ENCODE data around the gene DDX20.
"Not testable (repeated sequence)": the region's sequence is repeated elsewhere in the genome, so short reads cannot be mapped to it uniquely, and the experiment has no call there.

Gene DDX20

GRCh38 chr1:111798580-111798979 lies 42.9 kb downstream of the DDX20 start:
- no peaks in the 10 kb centered on the region for H3K79me2 ChIP-seq
- no peak overlapping the region for H3K27ac ChIP-seq
- H3K27me3 ChIP-seq (ENCODE audit: control insufficient read depth, insufficient read depth, low read length): no peaks in the 10 kb centered on the region
- TF ChIP-seq CTCF (IDR thresholded peaks at IDR 0.05): no peak
- H3K4me3 ChIP-seq (ENCODE audit: low read depth, low read length): no peak overlapping the region
- H3K4me1 ChIP-seq: no peaks in the 10 kb centered on the region
- H3K36me3 ChIP-seq (ENCODE audit: control insufficient read depth, insufficient read depth, low read length): no peaks in the 10 kb centered on the region
- H3K9me3 ChIP-seq (ENCODE audit: control insufficient read depth, low read length): no peaks in the 10 kb centered on the region
- H2AFZ ChIP-seq: no peak overlapping the region
- H3K4me2 ChIP-seq (ENCODE audit: low read length): no peak overlapping the region
- H3K9ac ChIP-seq: no peak overlapping the region

DNA sequence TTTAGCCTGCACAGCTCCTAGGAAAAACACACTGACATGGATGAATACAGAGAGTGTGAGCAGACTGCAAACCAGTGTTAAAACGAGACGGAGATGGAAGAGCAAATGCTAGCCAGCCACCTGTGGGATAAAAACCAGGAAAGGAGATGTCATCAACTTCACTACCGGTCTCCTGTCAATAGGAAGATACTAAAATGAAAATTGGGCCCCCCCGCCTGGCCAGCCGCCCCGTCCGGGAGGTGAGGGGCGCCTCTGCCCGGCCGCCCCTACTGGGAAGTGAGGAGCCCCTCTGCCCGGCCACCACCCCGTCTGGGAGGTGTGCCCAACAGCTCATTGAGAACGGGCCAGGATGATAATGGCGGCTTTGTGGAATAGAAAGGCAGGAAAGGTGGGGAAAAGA lies 44.0 kb downstream of the DDX20 start:
- not testable (repeated sequence) for H3K9ac ChIP-seq; H3K27ac ChIP-seq; H3K9me3 ChIP-seq (ENCODE audit: control insufficient read depth, low read length); H3K4me1 ChIP-seq; H3K27me3 ChIP-seq (ENCODE audit: control insufficient read depth, insufficient read depth, low read length); H3K79me2 ChIP-seq; H3K4me3 ChIP-seq (ENCODE audit: low read depth, low read length); H3K36me3 ChIP-seq (ENCODE audit: control insufficient read depth, insufficient read depth, low read length); H3K4me2 ChIP-seq (ENCODE audit: low read length); H2AFZ ChIP-seq

- Histone ChIP-seq H3K9me3 (ENCODE audit: control insufficient read depth, low read length) (no peaks in the 10 kb centered on the region), H2AFZ (no peak overlapping the region), H3K27ac (no peak overlapping the region), H3K79me2 (no peaks in the 10 kb centered on the region), H3K27me3 (ENCODE audit: control insufficient read depth, insufficient read depth, low read length) (no peaks in the 10 kb centered on the region), H3K9ac (no peak overlapping the region), H3K4me2 (ENCODE audit: low read length) (no peak overlapping the region), H3K36me3 (ENCODE audit: control insufficient read depth, insufficient read depth, low read length) (no peaks in the 10 kb centered on the region), H3K4me3 (ENCODE audit: low read depth, low read length) (no peak overlapping the region), H3K4me1 (no peaks in the 10 kb centered on the region)
- TF ChIP-seq CTCF (IDR thresholded peaks at IDR 0.05): no peak
Observed at GRCh38 chr1:111801071-111801850, 45.6 kb downstream of the DDX20 start.

GRCh38 chr1:111802110-111802509 lies 46.4 kb downstream of the DDX20 start:
- no peak for TF ChIP-seq CTCF (IDR thresholded peaks at IDR 0.05)

DNA sequence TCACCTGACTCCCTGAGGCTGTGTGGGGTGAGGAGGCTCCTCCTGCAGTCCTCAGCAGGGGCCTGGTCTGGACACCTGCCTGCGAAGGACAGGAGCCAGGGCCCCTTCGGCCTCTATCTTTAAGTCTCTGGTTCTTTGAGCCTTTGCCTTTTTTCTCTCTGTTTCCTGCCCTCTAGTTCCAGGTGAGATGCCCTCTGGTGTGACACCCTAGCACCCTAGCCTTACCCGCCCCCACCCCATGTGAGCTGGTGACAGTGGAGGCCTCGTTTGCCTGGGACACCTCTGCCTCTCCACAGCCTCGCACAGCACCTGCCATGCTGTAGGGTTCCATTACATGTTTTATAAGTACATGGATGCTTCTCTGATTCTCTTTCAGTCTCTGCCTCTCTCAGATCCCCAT lies 47.3 kb downstream of the DDX20 start:
- no peaks in the 10 kb centered on the region for H3K4me1 ChIP-seq
- TF ChIP-seq CTCF (IDR thresholded peaks at IDR 0.05): no peak
- H3K36me3 ChIP-seq (ENCODE audit: control insufficient read depth, insufficient read depth, low read length): no peaks in the 10 kb centered on the region
- no peaks in the 10 kb centered on the region for H3K27me3 ChIP-seq (ENCODE audit: control insufficient read depth, insufficient read depth, low read length)
- H2AFZ ChIP-seq: no peak overlapping the region
- H3K4me3 ChIP-seq (ENCODE audit: low read depth, low read length): no peak overlapping the region
- no peak overlapping the region for H3K27ac ChIP-seq
- H3K9me3 ChIP-seq (ENCODE audit: control insufficient read depth, low read length): no peaks in the 10 kb centered on the region
- H3K79me2 ChIP-seq: no peaks in the 10 kb centered on the region
- H3K9ac ChIP-seq: no peak overlapping the region
- no peak overlapping the region for H3K4me2 ChIP-seq (ENCODE audit: low read length)

More at GRCh38 chr1:111802110-111802509, 46.4 kb downstream of the DDX20 start:
- Histone ChIP-seq H3K4me2 (ENCODE audit: low read length) (no peak overlapping the region), H3K36me3 (ENCODE audit: control insufficient read depth, insufficient read depth, low read length) (no peaks in the 10 kb centered on the region), H2AFZ (no peak overlapping the region), H3K4me3 (ENCODE audit: low read depth, low read length) (no peak overlapping the region), H3K27ac (no peak overlapping the region), H3K27me3 (ENCODE audit: control insufficient read depth, insufficient read depth, low read length) (no peaks in the 10 kb centered on the region), H3K79me2 (no peaks in the 10 kb centered on the region), H3K9me3 (ENCODE audit: control insufficient read depth, low read length) (no peaks in the 10 kb centered on the region), H3K9ac (no peak overlapping the region), H3K4me1 (no peaks in the 10 kb centered on the region)
